Parathyroid adenoma (tissue), 2 donors: Measurements from ENCODE around the gene RTL1.

Source experiments
- H2AFZ ChIP-seq: fragments of 300-600 bp; sonication (generic); one replicate; pipeline ENCODE4 v1.7.0; 2017; ENCODE audit warnings: antibody characterized with exemption, mild to moderate bottlenecking
- H3K27ac ChIP-seq: fragments of 300-600 bp; sonication (generic); one replicate; pipeline ENCODE4 v1.7.0; 2017
- H3K27me3 ChIP-seq: fragments of 300-600 bp; sonication (generic); one replicate; pipeline ENCODE4 v1.7.0; 2017; ENCODE audit warnings: low read length; ENCODE audit not compliant: control insufficient read depth, insufficient read depth
- H3K36me3 ChIP-seq: fragments of 300-600 bp; sonication (generic); one replicate; pipeline ENCODE4 v1.7.0; 2017; ENCODE audit warnings: low read length; ENCODE audit not compliant: control insufficient read depth, insufficient read depth
- H3K4me1 ChIP-seq: fragments of 300-600 bp; sonication (generic); one replicate; pipeline ENCODE4 v1.7.0; 2017; ENCODE audit warnings: control low read depth
- H3K4me2 ChIP-seq: fragments of 300-600 bp; sonication (generic); one replicate; pipeline ENCODE4 v1.7.0; 2017; ENCODE audit warnings: low read length
- H3K4me3 ChIP-seq: fragments of 300-600 bp; sonication (generic); one replicate; pipeline ENCODE4 v1.7.0; 2017; ENCODE audit warnings: low read depth, low read length
- H3K79me2 ChIP-seq: fragments of 300-600 bp; sonication (generic); one replicate; pipeline ENCODE4 v1.7.0; 2017; ENCODE audit warnings: control low read depth
- H3K9ac ChIP-seq: fragments of 300-600 bp; sonication (generic); one replicate; pipeline ENCODE4 v1.7.0; 2017; ENCODE audit warnings: mild to moderate bottlenecking
- H3K9me3 ChIP-seq: fragments of 300-600 bp; sonication (generic); one replicate; pipeline ENCODE4 v1.7.0; 2017; ENCODE audit warnings: low read length; ENCODE audit not compliant: control insufficient read depth
- TF ChIP-seq, protein P1 (sequence below): fragments of 300-600 bp; sonication (generic); IDR thresholded peaks from one replicate; pipeline ENCODE4 v1.7.0; 2017; ENCODE audit warnings: antibody characterized with exemption, mild to moderate bottlenecking
- donor health status: primary hyperparathyroidism.

The RTL1 gene

DNA sequence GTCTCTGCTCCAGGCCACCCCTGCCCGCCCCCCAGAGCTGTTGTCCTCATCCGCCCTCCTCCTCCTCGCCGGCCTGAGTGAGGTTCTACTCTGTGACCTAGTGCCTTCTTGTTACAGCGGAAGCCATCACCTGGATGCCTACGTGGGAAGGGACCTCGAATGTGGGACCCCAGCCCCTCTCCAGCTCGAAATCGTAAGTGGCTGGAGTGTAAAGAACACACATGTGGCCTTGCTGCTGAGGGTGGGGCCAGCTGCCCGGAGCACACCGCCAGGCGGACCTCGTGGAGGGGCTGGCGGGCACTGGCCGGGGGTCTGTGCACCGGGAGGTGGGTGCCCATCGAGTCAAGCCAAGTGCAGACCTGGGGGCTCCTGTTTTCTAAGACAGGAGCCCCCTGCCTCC, 58.2 kb downstream of the RTL1 start:
- Histone ChIP-seq H3K4me3 (no peak overlapping the region), H3K36me3 (no peaks in the 10 kb centered on the region), H3K4me2 (no peak overlapping the region), H3K27ac (no peak overlapping the region), H3K27me3 (no peaks in the 10 kb centered on the region), H3K9me3 (no peaks in the 10 kb centered on the region), H3K4me1 (no peaks in the 10 kb centered on the region), H2AFZ (no peak overlapping the region), H3K79me2 (no peaks in the 10 kb centered on the region), H3K9ac (no peak overlapping the region)
- TF ChIP-seq, protein P1, sequence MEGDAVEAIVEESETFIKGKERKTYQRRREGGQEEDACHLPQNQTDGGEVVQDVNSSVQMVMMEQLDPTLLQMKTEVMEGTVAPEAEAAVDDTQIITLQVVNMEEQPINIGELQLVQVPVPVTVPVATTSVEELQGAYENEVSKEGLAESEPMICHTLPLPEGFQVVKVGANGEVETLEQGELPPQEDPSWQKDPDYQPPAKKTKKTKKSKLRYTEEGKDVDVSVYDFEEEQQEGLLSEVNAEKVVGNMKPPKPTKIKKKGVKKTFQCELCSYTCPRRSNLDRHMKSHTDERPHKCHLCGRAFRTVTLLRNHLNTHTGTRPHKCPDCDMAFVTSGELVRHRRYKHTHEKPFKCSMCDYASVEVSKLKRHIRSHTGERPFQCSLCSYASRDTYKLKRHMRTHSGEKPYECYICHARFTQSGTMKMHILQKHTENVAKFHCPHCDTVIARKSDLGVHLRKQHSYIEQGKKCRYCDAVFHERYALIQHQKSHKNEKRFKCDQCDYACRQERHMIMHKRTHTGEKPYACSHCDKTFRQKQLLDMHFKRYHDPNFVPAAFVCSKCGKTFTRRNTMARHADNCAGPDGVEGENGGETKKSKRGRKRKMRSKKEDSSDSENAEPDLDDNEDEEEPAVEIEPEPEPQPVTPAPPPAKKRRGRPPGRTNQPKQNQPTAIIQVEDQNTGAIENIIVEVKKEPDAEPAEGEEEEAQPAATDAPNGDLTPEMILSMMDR, result no peak

DNA sequence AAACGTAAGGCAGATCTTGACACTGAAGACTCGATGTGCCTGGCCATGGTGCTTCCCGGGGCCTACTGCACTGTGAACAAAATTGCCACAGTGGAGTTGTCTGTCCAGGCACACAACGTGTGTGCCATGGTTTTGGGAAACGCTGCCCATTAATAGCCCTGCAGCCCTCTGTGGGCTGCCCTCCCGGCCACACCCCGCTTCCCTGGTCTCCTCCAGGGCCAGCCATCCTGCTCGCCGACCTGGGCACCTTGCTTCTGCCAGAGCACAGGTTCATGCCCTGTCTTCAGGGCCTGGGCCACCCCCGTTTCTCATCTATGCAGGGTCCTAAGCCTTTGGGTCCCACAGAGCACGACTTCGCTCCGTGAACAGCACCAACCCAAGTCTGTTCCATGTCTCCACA, 58.7 kb downstream of the RTL1 start:
- Histone ChIP-seq H3K27ac (no peak overlapping the region), H3K79me2 (no peaks in the 10 kb centered on the region), H3K27me3 (no peaks in the 10 kb centered on the region), H2AFZ (no peak overlapping the region), H3K4me2 (no peak overlapping the region), H3K9me3 (no peaks in the 10 kb centered on the region), H3K4me1 (no peaks in the 10 kb centered on the region), H3K9ac (no peak overlapping the region), H3K36me3 (no peaks in the 10 kb centered on the region), H3K4me3 (no peak overlapping the region)
- TF ChIP-seq, protein P1, result no peak

DNA sequence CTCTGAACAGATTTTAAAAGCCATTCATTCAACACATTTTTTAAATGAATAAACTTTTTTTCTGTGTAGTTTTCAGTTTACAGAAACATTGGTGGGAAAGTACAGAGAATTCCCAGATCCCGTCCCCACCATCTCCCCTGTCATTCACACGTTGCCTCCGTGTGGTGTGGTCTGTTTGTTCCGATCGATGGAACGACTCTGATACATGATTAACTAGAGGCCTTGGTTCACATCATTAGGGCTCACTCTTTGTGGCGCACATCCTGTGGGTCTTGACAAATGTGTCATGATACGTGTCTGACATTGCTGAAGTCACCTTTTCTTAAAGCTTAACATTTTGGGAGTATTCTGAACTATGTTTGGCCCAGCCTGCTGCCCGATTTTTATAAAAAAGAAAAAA, 59.1 kb downstream of the RTL1 start:
- Histone ChIP-seq H3K4me2 (no peak overlapping the region), H2AFZ (no peak overlapping the region), H3K27me3 (no peaks in the 10 kb centered on the region), H3K36me3 (no peaks in the 10 kb centered on the region), H3K27ac (no peak overlapping the region), H3K9ac (no peak overlapping the region), H3K4me3 (no peak overlapping the region), H3K9me3 (no peaks in the 10 kb centered on the region), H3K79me2 (no peaks in the 10 kb centered on the region), H3K4me1 (no peaks in the 10 kb centered on the region)
- TF ChIP-seq, protein P1, result no peak

DNA sequence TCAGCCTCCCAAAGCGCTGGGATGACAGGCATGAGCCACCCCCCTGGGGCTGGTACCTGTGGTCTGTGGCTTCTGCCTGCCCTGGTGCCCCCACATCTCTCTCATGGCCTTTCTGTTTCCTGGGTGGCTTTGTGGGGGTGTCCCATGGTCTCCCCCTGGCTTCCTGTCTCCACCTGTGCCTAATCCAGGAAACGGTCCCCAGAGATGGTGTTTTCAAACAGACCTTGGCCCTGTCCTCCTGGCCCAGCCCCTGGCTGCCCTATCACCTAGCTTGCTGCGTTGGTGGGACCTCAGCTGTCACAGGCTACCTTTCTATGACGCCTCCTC, 59.5 kb downstream of the RTL1 start:
- Histone ChIP-seq H3K4me1 (no peaks in the 10 kb centered on the region), H3K9me3 (no peaks in the 10 kb centered on the region), H3K4me3 (no peak overlapping the region), H3K9ac (no peak overlapping the region), H3K27ac (no peak overlapping the region), H3K36me3 (no peaks in the 10 kb centered on the region), H3K4me2 (no peak overlapping the region), H3K79me2 (no peaks in the 10 kb centered on the region), H3K27me3 (no peaks in the 10 kb centered on the region), H2AFZ (no peak overlapping the region)
- TF ChIP-seq, protein P1, result no peak

DNA sequence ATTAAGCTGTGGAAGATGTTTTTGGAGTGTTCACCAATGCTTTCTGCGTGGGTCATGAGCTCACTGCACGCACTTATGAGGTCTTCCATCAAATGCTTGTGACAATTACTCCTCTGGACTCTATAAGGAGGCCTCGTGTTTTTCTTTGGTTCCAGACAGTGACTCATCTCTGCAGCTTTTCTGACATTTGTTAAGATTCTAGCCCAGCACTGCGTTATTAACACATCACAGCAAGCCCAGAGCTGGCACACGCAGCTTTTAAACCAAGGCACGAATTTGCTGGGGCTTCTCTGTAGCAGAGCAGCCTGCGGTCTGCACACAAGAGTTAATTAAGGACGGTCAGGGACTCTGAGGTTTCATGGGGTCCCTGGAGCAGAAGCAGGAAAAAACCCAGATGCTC, 60.7 kb downstream of the RTL1 start:
- Histone ChIP-seq H2AFZ (no peak overlapping the region), H3K4me2 (no peak overlapping the region), H3K4me3 (no peak overlapping the region), H3K36me3 (no peaks in the 10 kb centered on the region), H3K9me3 (no peaks in the 10 kb centered on the region), H3K79me2 (no peaks in the 10 kb centered on the region), H3K27me3 (no peaks in the 10 kb centered on the region), H3K27ac (no peak overlapping the region), H3K9ac (no peak overlapping the region), H3K4me1 (no peaks in the 10 kb centered on the region)
- TF ChIP-seq, protein P1, result no peak
